Effector memory CD8-positive, alpha-beta T cell (primary cell): Measurements from ENCODE around the gene SLC29A1.

Experiments used
- ATAC-seq: fragments of 150-1000 bp; cut with Tn5 transposase; replicated peaks from 2 replicates; pipeline ENCODE4 v1.10.0; 2021; ENCODE audit warnings: mild to moderate bottlenecking, moderate library complexity
- DNase-seq, 3 experiments: peaks; one replicate each; pipeline ENCODE4 v3.0.0; 2021
- H3K27ac Mint-ChIP-seq, 2 donors: one replicate each; pipeline ENCODE4 v1.8.0; 2022; ENCODE audit warnings: mild to moderate bottlenecking in 2 of 2, mixed read lengths in 2 of 2, moderate library complexity in 2 of 2
- H3K27me3 Mint-ChIP-seq, 2 donors: one replicate each; pipeline ENCODE4 v1.8.0; 2022; ENCODE audit warnings: mixed read lengths in 2 of 2
- H3K36me3 Mint-ChIP-seq: one replicate; pipeline ENCODE4 v1.8.0; 2022; ENCODE audit warnings: mild to moderate bottlenecking, moderate library complexity, mixed read lengths; ENCODE audit not compliant: insufficient read depth
- H3K4me1 Mint-ChIP-seq, 2 donors: one replicate each; pipeline ENCODE4 v1.8.0; 2022; ENCODE audit warnings: low read depth in 2 of 2, mixed read lengths in 2 of 2
- H3K4me3 Mint-ChIP-seq, 2 donors: one replicate each; pipeline ENCODE4 v1.8.0; 2022; ENCODE audit warnings: mild to moderate bottlenecking in 2 of 2, mixed read lengths in 2 of 2, moderate library complexity in 2 of 2
- H3K9me3 Mint-ChIP-seq, 2 donors: one replicate each; pipeline ENCODE4 v1.8.0; 2022; ENCODE audit warnings: mixed read lengths in 2 of 2

Gene SLC29A1

DNA sequence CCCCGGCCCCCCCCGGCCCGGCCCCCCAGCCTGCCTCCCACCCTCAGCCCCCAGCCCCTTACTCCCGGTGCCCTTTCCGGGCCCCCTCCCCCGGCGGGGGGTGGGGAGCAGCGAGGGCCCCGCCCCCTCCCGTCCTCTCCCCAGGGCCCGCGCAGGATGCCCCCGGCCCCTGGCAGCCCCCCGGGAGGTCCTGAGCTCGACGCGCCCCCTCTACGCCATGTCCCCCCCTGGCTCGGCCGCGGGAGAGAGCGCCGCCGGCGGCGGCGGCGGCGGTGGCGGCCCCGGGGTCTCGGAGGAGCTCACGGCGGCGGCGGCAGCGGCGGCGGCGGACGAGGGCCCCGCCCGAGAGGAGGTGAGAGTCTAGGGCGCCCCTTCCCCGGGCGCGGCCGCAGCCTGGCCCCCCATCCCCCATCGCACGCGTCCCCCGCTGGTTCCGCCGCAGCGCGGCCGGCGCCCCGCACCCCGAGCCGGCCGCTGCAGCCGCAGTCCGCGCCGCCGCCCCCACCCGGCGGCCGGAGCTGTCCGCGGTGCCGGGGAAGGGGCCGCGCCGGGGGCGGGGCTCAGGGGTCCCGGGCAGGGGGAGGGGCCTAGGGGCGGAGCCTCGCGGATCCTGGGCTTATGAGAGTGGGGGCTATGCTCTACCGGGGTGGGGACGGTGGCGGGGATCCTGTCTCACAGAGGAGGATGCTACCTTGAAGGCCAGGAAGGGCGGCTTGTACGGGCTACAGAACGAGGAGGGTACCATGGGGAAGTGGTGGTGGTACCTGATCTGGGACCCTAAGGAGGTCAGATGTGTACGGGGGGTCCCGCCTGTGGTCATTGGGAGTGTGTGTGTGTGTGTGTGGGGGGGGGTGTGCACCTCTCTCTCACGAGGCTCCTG is 47.4 kb downstream of the SLC29A1 start:
- H3K4me1 Mint-ChIP-seq: peaks cover 13 to 15% of the 10 kb centered on the region in 2 donors
- H3K9me3 Mint-ChIP-seq: no peaks in the 10 kb centered on the region
- no peak for DNase-seq
- no peak overlapping the region for H3K27ac Mint-ChIP-seq
- H3K4me3 Mint-ChIP-seq: peak overlapping the region; percentile 65 to 75
- peaks cover 11% of the 10 kb centered on the region for H3K36me3 Mint-ChIP-seq
- peak; percentile 28 for ATAC-seq
- H3K27me3 Mint-ChIP-seq: peaks cover 54 to 64% of the 10 kb centered on the region in 2 donors

- Mint-ChIP-seq H3K36me3 (peaks cover 11% of the 10 kb centered on the region), H3K4me3 (peak overlapping the region; percentile 65 to 73), H3K9me3 (no peaks in the 10 kb centered on the region), H3K4me1 (peaks cover 13 to 15% of the 10 kb centered on the region in 2 donors), H3K27me3 (peaks cover 54 to 65% of the 10 kb centered on the region in 2 donors), H3K27ac (no peak overlapping the region)
- DNase-seq: no peak
- ATAC-seq: no peak
These were observed 48.0 kb downstream of the SLC29A1 start for GRCh38 chr6:44271406-44271723.

GRCh38 chr6:44271914-44272313 is 48.5 kb downstream of the SLC29A1 start:
- peak overlapping the region in 1 of 2 donors; percentile 65 for H3K4me3 Mint-ChIP-seq
- no peaks in the 10 kb centered on the region for H3K9me3 Mint-ChIP-seq
- peaks cover 58 to 71% of the 10 kb centered on the region in 2 donors for H3K27me3 Mint-ChIP-seq
- no peak for DNase-seq
- H3K36me3 Mint-ChIP-seq: peaks cover 7% of the 10 kb centered on the region
- no peak overlapping the region for H3K27ac Mint-ChIP-seq
- no peak for ATAC-seq
- H3K4me1 Mint-ChIP-seq: peaks cover 11 to 12% of the 10 kb centered on the region in 2 donors

DNA sequence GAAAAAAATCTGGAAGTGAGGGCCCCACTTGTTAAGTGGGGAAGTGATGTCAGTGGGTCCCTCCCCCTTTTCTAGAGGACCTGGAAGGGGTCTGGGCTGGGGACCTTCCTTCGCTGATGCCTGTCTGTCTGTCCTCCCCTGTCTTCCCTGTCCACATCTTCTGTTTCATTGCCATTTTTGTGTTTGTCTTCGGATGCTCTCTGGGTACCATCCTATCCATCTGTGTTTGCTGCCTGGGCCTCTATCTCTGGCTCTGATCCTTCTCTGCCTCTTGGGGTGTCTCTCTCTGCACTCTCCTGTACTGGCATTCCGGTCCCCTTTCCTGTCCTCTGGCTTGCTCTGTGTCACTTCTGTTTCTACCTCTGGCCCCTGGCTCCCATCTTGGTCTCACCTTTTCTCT is 49.1 kb downstream of the SLC29A1 start:
- H3K36me3 Mint-ChIP-seq: peaks cover 7% of the 10 kb centered on the region
- DNase-seq: no peak
- no peak for ATAC-seq
- H3K4me1 Mint-ChIP-seq: peaks cover 8 to 12% of the 10 kb centered on the region in 2 donors
- no peaks in the 10 kb centered on the region for H3K9me3 Mint-ChIP-seq
- peaks cover 64 to 77% of the 10 kb centered on the region in 2 donors for H3K27me3 Mint-ChIP-seq
- no peak overlapping the region for H3K27ac Mint-ChIP-seq
- no peak overlapping the region for H3K4me3 Mint-ChIP-seq

DNA sequence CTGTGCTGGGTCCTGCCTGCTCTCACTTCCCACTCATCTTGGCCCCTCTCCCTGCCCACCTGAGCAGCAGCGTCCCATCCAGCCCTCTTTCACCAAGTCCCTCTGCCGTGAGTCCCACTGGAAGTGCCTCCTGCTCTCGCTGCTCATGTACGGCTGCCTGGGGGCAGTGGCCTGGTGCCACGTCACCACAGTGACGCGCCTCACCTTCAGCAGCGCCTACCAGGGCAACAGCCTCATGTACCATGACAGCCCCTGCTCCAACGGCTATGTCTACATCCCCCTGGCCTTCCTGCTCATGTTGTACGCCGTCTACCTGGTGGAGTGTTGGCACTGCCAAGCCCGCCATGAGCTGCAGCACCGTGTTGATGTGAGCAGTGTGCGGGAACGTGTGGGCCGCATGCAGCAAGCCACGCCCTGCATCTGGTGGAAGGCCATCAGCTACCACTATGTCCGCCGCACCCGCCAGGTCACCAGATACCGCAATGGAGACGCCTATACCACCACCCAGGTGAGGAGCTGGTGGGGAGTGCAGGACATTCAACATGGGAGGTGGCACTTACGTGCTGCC is 49.7 kb downstream of the SLC29A1 start:
- Mint-ChIP-seq H3K9me3 (no peaks in the 10 kb centered on the region), H3K36me3 (peaks cover 3% of the 10 kb centered on the region), H3K27me3 (peaks cover 70 to 83% of the 10 kb centered on the region in 2 donors), H3K4me1 (peaks cover 8 to 10% of the 10 kb centered on the region in 2 donors), H3K4me3 (no peak overlapping the region), H3K27ac (no peak overlapping the region)
- DNase-seq (no peak), ATAC-seq (no peak)

- Mint-ChIP-seq H3K9me3 (no peaks in the 10 kb centered on the region), H3K4me1 (peaks cover 8 to 10% of the 10 kb centered on the region in 2 donors), H3K27me3 (peaks cover 75 to 84% of the 10 kb centered on the region in 2 donors), H3K36me3 (peaks cover 3% of the 10 kb centered on the region), H3K4me3 (no peak overlapping the region), H3K27ac (no peak overlapping the region)
- DNase-seq (no peak), ATAC-seq (no peak)
These were observed 50.2 kb downstream of the SLC29A1 start for GRCh38 chr6:44273617-44274016.

GRCh38 chr6:44275271-44275748 is 51.9 kb downstream of the SLC29A1 start:
- no peak for ATAC-seq
- peaks cover 72 to 84% of the 10 kb centered on the region in 2 donors for H3K27me3 Mint-ChIP-seq
- H3K27ac Mint-ChIP-seq: no peak overlapping the region
- DNase-seq: no peak
- peak overlapping the region in 1 of 2 donors; percentile 51 for H3K4me3 Mint-ChIP-seq
- no peaks in the 10 kb centered on the region for H3K9me3 Mint-ChIP-seq
- peaks cover 6% of the 10 kb centered on the region for H3K36me3 Mint-ChIP-seq
- H3K4me1 Mint-ChIP-seq: peaks cover 4 to 5% of the 10 kb centered on the region in 2 donors

DNA sequence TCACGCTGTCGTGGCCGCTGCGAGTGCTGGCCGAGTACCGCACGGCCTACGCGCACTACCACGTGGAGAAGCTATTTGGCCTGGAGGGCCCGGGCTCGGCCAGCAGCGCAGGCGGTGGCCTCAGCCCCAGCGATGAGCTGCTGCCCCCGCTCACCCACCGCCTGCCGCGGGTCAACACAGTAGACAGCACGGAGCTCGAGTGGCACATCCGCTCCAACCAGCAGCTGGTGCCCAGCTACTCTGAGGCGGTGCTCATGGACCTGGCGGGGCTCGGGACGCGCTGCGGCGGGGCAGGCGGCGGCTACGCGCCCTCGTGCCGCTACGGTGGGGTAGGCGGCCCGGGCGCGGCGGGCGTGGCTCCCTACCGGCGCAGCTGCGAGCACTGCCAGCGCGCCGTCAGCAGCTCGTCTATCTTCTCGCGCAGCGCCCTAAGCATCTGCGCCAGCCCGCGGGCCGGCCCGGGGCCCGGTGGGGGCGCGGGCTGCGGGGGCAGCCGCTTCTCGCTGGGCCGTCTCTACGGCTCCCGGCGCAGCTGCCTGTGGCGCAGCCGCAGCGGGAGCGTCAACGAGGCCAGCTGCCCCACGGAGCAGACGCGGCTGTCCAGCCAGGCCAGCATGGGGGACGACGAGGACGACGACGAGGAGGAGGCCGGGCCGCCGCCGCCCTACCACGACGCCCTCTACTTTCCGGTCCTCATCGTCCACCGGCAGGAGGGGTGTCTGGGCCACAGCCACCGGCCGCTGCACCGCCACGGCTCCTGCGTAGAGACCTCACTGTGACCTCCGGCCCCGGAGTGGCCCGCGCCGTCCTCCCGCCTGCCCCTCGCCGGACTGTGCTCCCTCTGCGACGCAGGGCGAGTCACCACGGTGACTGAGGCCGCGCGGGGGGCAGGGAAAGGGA is 52.6 kb downstream of the SLC29A1 start:
- Mint-ChIP-seq H3K27me3 (peaks cover 71 to 88% of the 10 kb centered on the region in 2 donors), H3K9me3 (no peaks in the 10 kb centered on the region), H3K4me1 (peaks cover 4 to 5% of the 10 kb centered on the region in 2 donors), H3K4me3 (no peak overlapping the region), H3K27ac (no peak overlapping the region), H3K36me3 (peaks cover 6% of the 10 kb centered on the region)
- no peak for DNase-seq
- ATAC-seq: peak; percentile 78

DNA sequence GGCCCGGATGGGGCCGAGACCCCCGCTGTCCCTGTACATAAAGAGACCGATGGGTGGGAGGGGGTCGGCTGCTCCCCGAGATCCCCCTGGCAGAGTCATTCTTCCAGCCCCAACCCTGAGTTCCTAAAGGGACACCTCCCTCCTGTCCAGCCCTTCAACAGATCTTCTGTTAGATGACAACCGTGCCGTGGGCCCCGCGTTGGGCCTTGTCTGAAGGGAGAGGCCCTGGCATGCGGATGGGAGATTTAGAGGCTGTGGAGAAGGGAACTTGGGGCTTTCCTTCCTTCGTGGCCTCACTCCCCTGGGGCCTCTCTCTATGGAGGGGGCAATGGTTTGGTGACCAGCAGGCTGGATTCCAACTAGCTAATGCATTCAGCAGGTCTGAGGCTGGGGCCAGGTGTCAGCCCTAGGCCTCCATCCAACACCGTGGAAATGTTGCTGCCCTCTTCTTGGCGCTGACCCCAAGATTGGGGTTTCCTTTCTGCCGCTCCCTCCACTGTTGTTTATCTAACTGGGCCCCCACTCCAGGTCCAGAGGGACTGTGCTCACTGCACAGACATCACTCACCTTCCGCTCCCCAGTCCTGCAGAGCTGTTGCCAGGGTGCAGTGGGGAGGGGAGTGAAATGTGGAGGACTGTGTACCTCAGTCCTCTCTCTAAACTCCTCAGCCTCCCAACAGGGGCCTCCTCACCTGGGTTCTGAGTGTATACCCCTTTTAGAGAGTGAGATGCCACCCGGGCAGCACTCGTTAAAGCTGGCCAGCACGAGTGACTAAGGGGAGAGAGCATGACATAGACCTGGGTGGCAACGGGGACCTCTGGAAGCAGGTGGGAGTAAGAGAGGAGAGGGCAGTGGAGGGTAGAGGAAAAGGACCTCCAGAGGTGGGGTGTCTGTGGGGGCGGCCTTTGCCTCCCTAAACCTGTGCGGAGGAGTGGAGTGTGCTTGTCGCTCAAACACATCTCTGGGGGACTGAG is 53.6 kb downstream of the SLC29A1 start:
- peaks cover 64 to 79% of the 10 kb centered on the region in 2 donors for H3K27me3 Mint-ChIP-seq
- H3K9me3 Mint-ChIP-seq: no peaks in the 10 kb centered on the region
- H3K36me3 Mint-ChIP-seq: peaks cover 6% of the 10 kb centered on the region
- H3K4me1 Mint-ChIP-seq: peaks cover 0 to 3% of the 10 kb centered on the region in 2 donors
- DNase-seq (no peak), ATAC-seq (no peak)
- no peak overlapping the region for H3K27ac Mint-ChIP-seq
- H3K4me3 Mint-ChIP-seq: peak overlapping the region; percentile 18 to 50

DNA sequence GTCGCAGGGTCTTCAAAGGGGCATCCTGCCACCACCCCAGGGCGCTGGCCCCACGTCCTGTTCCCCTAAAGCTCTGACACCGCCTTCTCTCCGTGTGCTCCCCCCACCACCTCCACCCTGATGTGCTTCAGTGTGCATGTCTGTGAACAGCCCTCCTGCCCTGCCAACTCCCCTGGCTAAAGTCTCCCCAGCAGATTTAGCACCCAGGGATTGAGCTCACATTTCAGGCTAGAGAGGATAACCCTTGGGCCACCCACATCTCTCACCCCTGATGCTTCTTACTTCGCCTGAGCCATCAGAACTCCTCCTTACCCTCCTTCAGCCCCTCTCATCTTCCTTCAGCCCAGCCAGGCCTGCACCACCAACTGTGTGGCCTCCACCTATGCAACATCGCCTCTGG is 54.4 kb downstream of the SLC29A1 start:
- Mint-ChIP-seq H3K27me3 (peaks cover 58 to 70% of the 10 kb centered on the region in 2 donors), H3K27ac (no peak overlapping the region), H3K4me1 (peaks cover 0 to 3% of the 10 kb centered on the region in 2 donors), H3K36me3 (peaks cover 6% of the 10 kb centered on the region), H3K4me3 (no peak overlapping the region), H3K9me3 (no peaks in the 10 kb centered on the region)
- ATAC-seq: no peak
- no peak for DNase-seq

DNA sequence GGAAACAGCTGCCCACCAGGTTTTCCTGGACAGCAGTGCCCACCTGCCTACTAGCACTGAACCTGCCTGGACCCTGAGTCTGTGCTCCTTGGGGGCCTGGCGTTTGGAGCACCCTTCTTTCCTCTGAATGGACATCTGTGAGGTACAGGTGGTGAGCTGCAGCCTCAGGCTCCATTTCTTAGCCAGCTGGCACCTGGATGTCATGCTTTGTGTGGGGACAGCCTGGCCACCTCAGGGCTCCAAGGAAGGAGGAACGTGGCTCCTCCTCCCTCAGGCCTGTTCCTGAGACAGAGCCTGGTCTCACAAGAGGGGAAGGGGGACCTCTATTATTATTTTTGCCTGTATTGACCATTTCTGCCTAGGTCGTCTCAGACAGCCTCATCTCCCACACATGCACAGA is 54.9 kb downstream of the SLC29A1 start:
- no peaks in the 10 kb centered on the region for H3K9me3 Mint-ChIP-seq
- H3K4me1 Mint-ChIP-seq: peaks cover 0 to 3% of the 10 kb centered on the region in 2 donors
- peaks cover 57 to 70% of the 10 kb centered on the region in 2 donors for H3K27me3 Mint-ChIP-seq
- no peak overlapping the region for H3K4me3 Mint-ChIP-seq
- DNase-seq (no peak), ATAC-seq (no peak)
- peaks cover 6% of the 10 kb centered on the region for H3K36me3 Mint-ChIP-seq
- no peak overlapping the region for H3K27ac Mint-ChIP-seq
